GM19463 (cell line): ENCODE measurements around the gene C10orf95.
"Not testable (repeated sequence)": the region's sequence is repeated elsewhere in the genome, so short reads cannot be mapped to it uniquely, and the experiment has no call there.

Experiments
- ATAC-seq: cut with Tn5 transposase; IDR thresholded peaks from one replicate; pipeline ENCODE4 v1.9.1; 2021; ENCODE audit warnings: mild to moderate bottlenecking, moderate library complexity; ENCODE audit not compliant: unreplicated experiment

The C10orf95 gene, protein sequence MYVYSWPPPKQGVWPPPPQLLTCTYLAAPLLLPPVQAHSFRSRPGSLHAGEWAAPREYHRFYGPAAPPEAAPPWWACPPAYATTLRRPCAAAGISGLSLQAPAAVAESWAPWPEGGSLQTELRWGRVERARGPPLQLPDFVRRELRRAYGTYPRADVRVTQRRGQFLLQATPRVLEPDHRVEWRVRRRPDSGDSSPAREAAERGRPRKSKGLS

DNA sequence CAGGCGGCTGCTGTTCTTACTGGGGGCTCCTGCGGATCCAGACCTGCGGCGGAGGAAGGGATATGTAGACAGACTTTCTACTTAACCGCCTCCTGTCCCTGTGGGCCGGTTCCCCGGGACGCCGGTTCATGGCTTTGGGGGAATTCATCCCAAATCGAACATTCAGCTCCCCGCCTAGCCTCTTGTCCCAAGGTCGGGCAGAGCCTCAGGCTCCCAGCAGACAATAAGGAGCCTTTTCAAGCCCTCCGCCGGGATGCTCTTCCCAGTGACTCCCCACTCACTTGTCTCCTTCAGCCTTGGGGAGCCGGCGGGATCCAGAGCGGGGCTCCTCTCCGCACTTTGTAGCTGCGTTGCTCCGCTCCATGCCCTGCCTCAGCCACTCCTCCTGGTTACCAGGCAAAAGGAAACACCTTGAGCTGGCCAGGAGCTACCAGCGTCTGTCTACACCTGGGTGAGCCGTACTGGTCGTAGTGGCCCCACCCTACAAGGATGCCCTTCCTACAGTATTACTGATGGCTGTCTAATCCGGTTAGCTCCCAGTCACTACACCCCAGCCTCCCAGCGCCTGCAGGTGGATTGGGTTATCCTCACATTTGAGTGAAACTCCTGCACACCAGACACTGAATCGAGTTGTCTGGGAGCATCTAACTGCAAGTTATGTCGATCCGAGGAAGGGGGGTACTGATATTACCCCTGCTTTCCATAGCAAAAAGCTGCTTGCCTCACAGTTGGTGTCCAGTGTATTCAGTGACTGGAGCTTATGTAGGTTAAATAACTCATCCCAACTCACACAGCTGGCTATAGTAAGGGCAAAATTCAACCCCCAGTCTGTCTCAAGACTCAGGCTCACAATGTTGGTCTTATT lies at the start of gene C10orf95:
C10orf95 (minus strand) TSS at position 439 of the 865 bp plus-strand sequence. CDS start 450 bp downstream, outside the sequence.
- ATAC-seq: no peak

DNA sequence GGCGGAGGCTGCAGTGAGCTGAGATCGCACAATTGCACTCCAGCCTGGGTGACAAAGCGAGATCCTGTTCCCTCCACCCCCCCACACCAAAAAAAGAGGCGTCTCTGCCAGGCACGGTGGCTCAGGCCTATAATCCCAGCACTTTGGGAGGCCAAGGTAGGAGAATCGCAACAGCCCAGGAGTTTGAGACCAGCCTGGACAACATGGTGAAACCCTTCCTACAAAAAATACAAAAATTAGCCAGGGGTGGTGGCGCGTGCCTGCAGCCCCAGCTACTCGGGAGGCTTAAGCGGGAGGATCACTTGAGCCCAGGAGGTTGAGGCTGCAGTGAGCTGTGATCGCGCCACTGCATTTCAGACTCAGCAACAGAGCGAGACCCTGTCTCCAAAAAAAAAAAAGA lies 49.3 kb upstream of the C10orf95 start:
- ATAC-seq: not testable (repeated sequence)

DNA sequence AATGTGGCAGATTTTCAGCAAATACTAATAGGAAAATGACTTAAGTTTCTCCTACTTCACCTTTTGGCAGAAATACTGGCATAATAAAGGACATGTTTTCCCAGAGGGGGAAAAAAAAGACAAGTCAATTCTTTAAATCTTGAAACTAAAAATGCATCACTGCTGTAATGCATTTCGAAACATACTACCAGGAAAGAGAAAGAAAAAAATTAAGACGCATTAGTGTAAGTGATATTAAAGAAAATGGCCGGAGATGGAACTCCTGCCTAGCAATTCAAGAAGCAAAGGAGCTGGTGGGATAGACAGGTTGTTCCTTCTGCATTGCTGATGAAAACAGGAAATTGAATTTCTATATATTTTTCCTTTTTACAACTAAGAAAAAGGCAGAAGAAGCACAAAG lies 48.0 kb upstream of the C10orf95 start:
- ATAC-seq: no peak

DNA sequence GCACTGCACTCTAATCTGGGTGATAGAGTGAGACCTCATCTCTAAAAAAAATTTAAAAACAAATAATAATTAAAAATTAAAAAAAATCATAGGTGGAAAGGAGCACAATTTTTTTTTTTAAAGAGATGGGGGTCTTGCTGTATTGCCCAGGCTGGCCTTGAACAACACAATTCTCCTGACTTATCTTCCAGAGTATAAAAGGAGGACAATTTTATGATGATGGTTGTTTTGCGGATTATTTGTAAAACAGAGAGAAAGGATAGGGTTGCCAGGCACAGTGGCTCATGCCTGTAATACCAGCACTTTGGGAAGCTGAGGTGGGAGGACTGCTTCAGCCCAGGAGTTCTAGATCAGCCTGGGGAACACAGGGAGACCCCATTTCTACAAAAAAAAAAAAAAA lies 46.2 kb upstream of the C10orf95 start:
- ATAC-seq: no peak

DNA sequence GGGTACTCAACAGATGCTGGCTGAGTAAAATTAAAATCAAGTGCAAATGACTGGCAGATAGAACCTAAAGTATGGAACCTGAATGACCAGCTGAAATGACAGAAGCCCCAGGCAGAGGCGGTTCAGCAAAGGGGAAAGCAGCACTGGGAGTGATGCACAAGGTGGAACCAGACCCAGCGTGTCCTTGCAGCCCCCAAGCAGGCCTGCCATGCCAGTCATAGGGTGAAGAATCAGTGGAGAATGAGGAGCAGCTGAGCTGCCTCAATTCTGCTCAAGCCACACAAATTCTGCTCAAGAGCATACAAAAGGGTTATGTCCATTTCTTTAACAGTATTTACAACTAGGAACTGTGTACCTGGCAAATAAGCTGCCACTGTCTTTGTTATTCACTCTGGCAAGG lies 42.4 kb upstream of the C10orf95 start:
- ATAC-seq: no peak

DNA sequence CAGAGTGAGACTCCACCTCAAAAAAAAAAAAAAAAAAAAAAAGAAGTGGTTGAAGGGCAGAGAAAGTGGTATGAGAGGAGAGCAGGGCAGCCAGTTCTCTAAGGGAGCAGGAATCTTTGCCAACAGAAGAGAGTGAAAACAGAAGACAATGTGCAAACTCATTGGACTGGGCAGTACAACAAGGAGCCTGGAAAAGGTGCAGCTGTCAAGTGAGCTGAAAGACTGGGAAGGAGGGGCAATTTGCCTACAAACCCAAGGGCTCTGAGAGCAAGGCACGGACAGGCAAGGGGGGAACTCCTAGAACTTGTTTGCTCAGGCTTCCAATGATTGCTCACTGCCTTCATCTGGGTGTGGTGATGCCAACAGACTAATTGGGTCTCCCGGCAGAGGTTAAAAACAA lies 41.6 kb upstream of the C10orf95 start:
- no peak for ATAC-seq

DNA sequence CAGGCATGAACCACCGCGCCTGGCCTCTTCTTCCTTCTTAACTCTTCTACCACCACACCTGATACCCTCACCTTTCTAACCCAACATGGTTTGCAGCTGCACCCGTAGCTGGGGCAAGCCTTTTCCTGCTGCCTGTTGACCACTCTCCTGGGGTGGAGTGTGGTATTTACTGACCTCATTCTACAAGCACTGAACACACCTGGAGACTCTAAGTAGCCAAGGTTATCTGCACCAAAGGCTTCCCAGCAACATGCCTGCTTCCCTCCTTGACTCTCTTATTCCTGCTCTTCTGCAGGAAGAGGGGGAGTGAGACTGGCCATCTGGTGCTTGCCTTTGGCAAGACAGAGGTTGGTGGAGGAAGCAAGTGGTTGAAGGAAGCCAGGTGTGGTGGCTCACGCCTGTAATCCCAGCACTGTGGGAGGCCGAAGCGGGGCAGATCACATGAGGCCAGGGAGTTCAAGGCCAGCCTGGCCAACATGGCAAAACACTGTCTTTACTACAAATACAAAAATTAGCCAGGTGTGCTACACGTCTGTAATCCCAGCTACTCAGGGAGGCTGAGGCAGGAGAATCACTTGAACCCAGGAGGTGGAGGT lies 41.1 kb upstream of the C10orf95 start:
- ATAC-seq: no peak

DNA sequence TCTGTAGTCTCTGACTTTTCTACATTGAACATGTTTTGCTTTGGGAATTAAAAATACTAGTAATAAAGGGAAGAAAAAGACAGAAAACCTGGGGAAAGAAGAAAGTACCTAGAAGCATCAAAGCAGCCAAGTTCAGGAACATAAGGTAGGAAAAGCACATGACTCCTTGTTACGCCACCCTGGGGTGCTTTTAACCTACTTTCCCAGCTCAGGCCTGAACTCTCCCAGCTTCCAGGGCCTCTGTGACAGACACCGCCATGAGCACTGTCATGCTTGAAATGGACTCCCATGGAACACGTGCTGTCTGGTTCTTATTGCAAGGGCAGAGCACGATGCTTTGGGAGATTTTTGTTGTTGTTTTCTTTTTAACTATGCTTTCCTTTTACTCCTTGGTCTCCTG lies 39.8 kb upstream of the C10orf95 start:
- no peak for ATAC-seq

DNA sequence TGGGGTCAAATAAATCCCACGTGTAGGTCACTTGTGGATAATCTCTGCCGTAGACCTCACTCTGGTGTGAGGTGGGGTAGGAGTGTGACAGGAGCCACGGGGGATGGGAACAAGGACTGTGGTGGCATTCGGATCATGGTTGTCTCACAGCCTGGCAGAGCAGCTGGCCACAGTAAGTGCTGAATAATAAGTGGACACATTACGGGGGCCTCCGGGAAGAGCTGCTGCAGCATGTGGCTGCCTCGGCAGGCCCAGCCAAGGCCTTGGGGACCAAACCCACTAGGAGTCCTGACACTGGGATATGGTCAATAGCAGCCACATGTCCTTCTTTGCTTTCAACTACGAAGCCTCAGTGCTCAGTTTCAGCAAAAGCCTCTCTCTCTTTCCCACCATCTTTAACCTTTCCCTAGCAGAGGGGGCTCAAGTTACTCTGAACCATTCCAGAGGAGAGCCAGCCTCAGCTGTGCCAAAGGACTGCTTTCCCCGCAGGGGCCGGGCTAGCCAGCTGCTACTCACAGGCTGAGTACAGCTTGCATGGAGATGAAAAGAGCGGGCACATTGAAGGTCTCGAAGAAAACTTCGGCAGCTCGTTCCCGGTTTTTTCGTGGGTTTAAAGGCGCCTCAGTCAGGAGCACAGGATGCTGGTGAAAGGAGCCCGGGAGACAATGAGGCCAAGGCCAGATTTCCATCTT lies 33.9 kb upstream of the C10orf95 start:
- ATAC-seq: no peak

DNA sequence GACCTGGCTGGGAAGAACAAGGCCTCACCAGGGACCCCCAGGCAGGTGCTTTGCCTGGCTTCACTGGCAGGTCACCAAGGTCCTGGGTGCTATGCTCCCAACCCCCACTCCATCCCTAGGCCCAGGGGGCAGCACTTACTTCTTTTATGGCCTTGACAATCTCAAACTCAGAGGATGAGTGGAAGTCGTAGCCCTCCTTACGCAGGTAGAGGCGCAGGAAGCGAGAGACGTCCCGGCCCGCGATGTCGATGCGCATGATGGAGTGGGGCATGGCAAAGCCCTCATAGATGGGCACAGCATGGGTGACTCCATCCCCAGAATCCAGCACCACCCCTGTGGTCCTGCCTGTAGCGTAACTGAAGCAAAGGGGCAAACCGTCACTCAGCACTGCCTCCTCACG lies 32.7 kb upstream of the C10orf95 start:
- no peak for ATAC-seq

DNA sequence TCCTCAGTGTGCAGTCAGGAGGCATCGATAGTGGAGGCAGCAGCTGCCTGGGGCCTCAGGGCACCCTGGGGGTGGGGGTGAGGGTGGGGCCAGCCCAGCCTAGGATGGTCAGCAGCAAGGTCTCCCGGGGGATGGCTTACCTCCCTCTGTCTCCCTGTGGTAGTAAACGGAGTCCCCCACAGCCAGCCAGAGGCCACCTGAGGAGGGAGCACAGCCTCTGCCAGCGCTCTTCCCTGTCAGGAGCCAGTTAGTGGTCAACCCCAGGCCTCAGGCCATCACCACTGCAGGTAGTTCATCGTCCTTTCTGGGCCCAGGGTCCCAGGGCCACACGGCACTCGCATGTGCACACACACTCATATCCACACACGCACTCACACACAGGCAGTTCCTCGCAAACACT lies 29.1 kb upstream of the C10orf95 start:
- no peak for ATAC-seq

DNA sequence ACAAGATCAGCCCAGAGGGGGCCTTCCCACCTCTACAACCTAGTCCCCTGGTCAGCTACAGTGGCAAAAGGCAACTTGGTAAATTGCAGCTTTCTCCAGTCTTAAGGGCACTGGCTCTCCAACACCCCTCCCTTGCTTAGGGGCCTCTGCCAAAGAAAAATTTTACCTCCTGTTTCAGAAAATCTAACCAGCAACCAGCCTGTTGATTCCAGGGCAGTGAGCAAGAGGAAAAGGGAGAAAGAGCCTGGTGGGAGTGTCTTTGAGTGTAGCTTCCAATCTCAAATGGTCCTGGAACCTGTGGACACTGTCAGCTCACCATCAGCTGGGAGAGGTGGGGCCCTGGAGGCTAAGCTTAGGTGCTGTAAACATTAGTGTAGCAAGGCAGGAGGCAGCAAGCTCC lies 28.3 kb upstream of the C10orf95 start:
- ATAC-seq: no peak

DNA sequence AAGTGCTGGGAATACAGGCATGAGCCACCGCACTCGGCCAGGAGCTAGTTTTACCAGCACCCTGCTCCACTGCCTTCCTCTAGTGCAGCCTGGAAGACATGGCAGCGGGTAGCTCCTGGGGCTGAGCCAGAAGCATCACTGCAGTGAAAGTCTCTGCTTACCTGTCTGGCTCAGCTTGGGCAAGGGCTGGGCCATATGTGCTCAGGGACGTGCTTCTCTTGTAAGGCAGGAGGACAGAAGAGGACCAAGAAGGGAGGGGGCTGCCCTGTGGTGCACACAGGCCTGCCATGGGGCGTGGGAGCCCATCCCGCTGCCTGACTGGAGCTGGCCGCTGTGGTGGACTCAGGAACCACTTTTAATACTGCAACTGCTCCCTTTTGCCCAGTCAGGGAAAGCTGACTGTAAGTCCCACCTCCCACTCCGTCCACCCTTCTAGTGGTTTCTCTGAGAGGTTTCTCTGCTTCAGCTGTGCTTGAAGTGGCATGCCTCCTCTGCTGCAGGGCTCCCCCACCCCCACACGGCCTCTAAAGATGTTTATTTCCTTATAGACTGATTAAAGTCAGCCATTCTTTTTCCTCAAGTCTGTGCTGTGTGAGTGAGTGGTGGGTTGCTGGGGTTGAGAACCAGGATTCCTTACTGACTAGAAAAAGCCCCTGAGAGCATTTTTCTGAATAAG lies 25.3 kb upstream of the C10orf95 start:
- no peak for ATAC-seq

DNA sequence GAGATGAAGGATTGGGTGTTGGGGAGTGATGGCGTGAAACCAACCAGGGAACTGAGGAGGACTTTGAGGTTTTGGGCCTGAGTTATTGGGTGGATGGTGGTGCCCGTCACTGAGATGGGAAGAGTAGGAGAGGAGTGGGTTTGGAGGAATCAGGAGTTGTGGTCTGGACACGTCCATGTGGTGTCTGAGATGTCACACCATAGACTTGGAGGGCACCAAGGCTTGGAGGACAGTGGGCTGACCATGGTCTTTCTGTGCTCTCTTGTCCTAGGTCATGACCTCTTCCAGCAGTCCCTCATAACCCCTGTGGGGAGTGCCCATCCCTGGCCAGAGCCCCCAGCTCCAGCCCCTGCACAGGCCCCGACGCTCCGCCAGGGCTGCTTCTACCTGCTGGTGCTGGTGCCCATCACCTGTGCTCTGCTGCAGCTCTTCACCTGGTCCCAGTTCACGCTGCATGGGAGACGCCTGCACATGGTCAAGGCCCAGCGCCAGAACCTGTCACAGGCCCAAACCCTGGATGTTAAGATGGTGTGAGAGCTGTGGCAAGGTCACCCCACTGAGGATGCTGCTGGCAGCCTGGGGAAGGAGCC lies 24.2 kb upstream of the C10orf95 start:
- ATAC-seq: no peak

DNA sequence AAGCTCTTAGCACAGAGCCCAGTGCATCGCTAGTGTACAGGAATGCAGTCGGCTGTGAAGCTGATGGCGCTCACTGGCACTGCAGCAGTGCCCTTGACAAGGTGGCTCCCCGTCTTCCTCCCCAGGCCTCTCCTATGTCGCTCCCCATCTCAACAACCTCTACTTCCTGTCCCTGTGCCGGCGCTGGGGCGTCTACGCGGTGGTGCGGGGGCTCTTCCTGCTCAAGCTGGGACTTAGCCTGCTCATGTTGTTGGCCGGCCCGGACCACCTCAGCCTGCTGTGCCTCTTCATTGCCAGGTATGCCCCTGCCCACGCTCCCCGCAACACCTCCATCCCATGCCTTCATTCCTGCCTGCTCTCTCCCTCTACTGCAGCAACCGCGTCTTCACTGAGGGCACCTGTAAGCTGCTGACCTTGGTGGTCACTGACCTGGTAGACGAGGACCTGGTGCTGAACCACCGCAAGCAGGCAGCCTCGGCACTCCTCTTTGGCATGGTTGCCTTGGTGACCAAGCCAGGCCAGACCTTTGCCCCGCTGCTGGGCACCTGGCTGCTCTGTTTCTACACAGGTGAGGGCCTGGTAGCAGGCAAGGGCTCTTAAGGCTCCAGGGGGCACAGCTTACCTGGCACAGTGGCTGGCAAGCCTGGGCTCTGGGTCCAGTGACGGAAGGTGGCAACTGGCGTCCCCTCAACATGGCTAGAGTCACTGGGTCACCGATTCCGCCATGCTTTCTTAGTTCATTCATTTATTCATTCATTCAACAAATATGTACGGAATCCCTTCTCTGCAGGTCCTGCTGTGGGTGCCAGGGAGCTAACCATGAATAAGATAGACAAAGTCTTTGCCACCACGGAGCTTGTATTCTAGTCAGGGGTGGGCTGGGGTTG lies 22.3 kb upstream of the C10orf95 start:
- ATAC-seq: no peak

DNA sequence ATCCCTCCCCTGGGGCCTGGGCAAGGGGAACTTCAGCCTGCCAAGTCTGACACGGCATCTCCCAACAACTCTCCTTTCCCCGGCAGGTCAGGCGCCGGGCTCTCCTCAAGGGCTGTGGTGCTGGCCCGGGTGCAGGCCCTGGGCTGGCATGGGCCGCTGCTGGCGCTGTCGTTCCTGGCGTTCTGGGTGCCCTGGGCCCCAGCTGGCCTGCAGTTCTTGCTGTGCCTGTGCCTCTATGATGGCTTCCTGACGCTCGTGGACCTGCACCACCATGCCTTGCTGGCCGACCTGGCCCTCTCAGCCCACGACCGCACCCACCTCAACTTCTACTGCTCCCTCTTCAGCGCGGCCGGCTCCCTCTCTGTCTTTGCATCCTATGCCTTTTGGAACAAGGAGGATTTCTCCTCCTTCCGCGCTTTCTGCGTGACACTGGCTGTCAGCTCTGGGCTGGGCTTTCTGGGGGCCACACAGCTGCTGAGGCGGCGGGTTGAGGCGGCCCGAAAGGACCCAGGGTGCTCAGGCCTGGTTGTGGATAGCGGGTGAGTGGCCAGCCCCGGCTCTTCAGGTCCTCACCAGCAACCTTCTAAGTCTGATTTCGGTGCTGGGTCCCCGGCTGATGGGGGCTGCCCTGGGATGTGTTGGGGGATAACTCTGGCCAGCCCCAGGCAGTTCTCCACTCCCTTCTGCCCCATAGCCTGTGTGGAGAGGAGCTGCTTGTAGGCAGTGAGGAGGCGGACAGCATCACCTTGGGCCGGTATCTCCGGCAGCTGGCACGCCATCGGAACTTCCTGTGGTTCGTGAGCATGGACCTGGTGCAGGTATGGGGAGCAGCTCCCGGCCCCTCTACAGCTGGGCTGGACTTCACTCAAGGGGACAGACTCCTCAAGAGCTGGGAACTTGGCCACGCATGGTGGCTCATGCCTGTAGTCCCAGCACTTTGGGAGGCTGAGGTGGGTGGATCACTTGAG lies 19.5 kb upstream of the C10orf95 start:
- no peak for ATAC-seq

DNA sequence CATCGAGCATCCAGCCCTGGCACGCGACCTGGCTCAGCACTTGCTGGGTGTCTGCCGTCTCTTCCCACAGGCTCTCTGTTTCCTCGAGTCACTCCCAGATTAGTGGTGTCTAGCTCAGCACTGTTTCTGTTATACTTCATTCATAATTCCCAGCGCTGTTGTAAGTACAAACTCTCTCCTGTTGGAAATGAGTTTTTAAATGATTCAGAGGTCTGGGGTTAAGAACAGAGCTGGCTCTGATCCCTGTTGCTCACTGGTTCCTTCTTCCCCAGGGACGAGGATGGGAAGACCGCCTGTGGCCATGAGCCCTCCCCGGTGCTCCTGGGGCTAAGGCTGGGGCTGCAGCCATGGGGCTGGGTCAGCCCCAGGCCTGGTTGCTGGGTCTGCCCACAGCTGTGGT lies 17.3 kb upstream of the C10orf95 start:
- ATAC-seq: no peak

DNA sequence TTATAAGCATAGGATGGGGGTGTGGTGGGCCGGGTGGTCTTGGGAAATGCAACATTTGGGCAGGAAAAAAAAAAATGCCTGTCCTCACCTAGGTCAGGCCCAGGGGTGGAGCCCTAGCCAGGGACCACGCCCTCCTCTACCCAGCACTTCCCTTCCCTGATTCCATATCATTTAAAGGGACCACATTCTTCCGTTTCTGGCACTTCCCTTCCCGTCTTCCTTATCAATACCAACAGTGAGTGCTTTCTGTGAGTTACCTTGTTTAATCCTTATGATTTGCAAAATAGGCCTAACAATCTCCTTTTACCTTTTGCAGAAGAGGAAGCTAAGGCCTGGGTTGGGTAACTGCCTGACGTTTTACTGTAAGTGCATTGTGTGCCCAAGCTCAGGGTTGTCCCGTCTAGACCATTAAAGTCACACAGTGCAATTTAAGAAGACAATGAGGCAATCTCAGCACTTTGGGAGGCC lies 16.7 kb upstream of the C10orf95 start:
- no peak for ATAC-seq
